Measurements from ENCODE around the gene ZNF451. TPM values are rescaled to one million over a fixed set of nuclear protein-coding genes. Genes with fewer than 3 reads are reported as not detected.

ZNF451 gene
- total RNA-seq, 4 donors from 2014 or later: 34.9 to 102 (median 42.7) TPM

GRCh38 chr6:57048577-57048976 is 41.4 kb upstream of the ZNF451 start:
- WGBS: 81% methylated on average over 5 of the region's 5 CpGs
- DNase-seq (ENCODE audit: low spot score in 2 of 2): no peak
- Histone ChIP-seq H3K4me1 (peaks cover 8% of the 10 kb centered on the region), H3K27ac (no peak overlapping the region), H3K9me3 (no peaks in the 10 kb centered on the region), H3K36me3 (peaks cover 22% of the 10 kb centered on the region), H3K4me3 (no peak overlapping the region), H3K27me3 (no peaks in the 10 kb centered on the region)
- no peak for TF ChIP-seq POLR2AphosphoS5 (IDR thresholded peaks at IDR 0.05)
- no peak for TF ChIP-seq POLR2A (IDR thresholded peaks at IDR 0.05)

GRCh38 chr6:57063847-57064246 is 26.1 kb upstream of the ZNF451 start:
- Histone ChIP-seq H3K4me1 (no peaks in the 10 kb centered on the region), H3K4me3 (no peak overlapping the region), H3K27ac (no peak overlapping the region), H3K36me3 (peaks cover 17% of the 10 kb centered on the region), H3K27me3 (no peaks in the 10 kb centered on the region), H3K9me3 (no peaks in the 10 kb centered on the region)
- 93% methylated on average over 3 of the region's 3 CpGs for WGBS
- no peak for TF ChIP-seq EP300 (IDR thresholded peaks at IDR 0.05)
- TF ChIP-seq CTCF (IDR thresholded peaks at IDR 0.05): no peak
- no peak for TF ChIP-seq POLR2A (IDR thresholded peaks at IDR 0.05)
- no peak for TF ChIP-seq POLR2AphosphoS5 (IDR thresholded peaks at IDR 0.05)
- no peak for DNase-seq (ENCODE audit: low spot score in 2 of 2)

- Histone ChIP-seq H3K4me1 (no peaks in the 10 kb centered on the region), H3K4me3 (no peak overlapping the region), H3K9me3 (no peaks in the 10 kb centered on the region), H3K27ac (no peak overlapping the region), H3K36me3 (peaks cover 17% of the 10 kb centered on the region), H3K27me3 (no peaks in the 10 kb centered on the region)
- TF ChIP-seq POLR2AphosphoS5 (IDR thresholded peaks at IDR 0.05): no peak
- TF ChIP-seq CTCF (IDR thresholded peaks at IDR 0.05): no peak
- TF ChIP-seq POLR2A (IDR thresholded peaks at IDR 0.05): no peak
- no peak for TF ChIP-seq EP300 (IDR thresholded peaks at IDR 0.05)
- WGBS: 81% methylated on average over 1 of the region's 1 CpG
- no peak for DNase-seq (ENCODE audit: low spot score in 2 of 2)
These were observed 25.2 kb upstream of the ZNF451 start for GRCh38 chr6:57064809-57065208.

- 100% methylated on average over 1 of the region's 1 CpG for WGBS
These were observed 21.9 kb upstream of the ZNF451 start for GRCh38 chr6:57068061-57068460.

GRCh38 chr6:57069228-57069627 is 20.8 kb upstream of the ZNF451 start:
- no peak for DNase-seq (ENCODE audit: low spot score in 2 of 2)

More at GRCh38 chr6:57068061-57068460, 21.9 kb upstream of the ZNF451 start:
- Histone ChIP-seq H3K27me3 (no peaks in the 10 kb centered on the region), H3K4me3 (no peak overlapping the region), H3K4me1 (no peaks in the 10 kb centered on the region), H3K9me3 (no peaks in the 10 kb centered on the region), H3K27ac (no peak overlapping the region), H3K36me3 (peaks cover 5% of the 10 kb centered on the region)
- no peak for DNase-seq (ENCODE audit: low spot score in 2 of 2)
- TF ChIP-seq EP300 (IDR thresholded peaks at IDR 0.05): no peak
- TF ChIP-seq POLR2AphosphoS5 (IDR thresholded peaks at IDR 0.05): no peak
- TF ChIP-seq POLR2A (IDR thresholded peaks at IDR 0.05): no peak
- no peak for TF ChIP-seq CTCF (IDR thresholded peaks at IDR 0.05)

More at GRCh38 chr6:57069228-57069627, 20.8 kb upstream of the ZNF451 start:
- H3K27ac ChIP-seq: no peak overlapping the region
- H3K9me3 ChIP-seq: no peaks in the 10 kb centered on the region
- no peaks in the 10 kb centered on the region for H3K4me1 ChIP-seq
- TF ChIP-seq CTCF (IDR thresholded peaks at IDR 0.05) (no peak), POLR2AphosphoS5 (IDR thresholded peaks at IDR 0.05) (no peak), EP300 (IDR thresholded peaks at IDR 0.05) (no peak), POLR2A (IDR thresholded peaks at IDR 0.05) (no peak)
- H3K36me3 ChIP-seq: peaks cover 5% of the 10 kb centered on the region
- no peak overlapping the region for H3K4me3 ChIP-seq
- 82% methylated on average over 4 of the region's 4 CpGs for WGBS
- H3K27me3 ChIP-seq: no peaks in the 10 kb centered on the region
